ENCODE measurements around the gene CD207. TPM values are rescaled to one million over a fixed set of nuclear protein-coding genes. Genes with fewer than 3 reads are reported as not detected.

CD207 gene
- total RNA-seq, 6 experiments from 2014 or later: not detected

- Mint-ChIP-seq H3K4me1 (ENCODE audit: low read depth) (peaks cover 7% of the 10 kb centered on the region), H3K4me3 (no peak overlapping the region), H3K36me3 (ENCODE audit: low read depth) (no peaks in the 10 kb centered on the region), H3K9me3 (0 out of 2 replicates have a peak, but pooled peaks cover under 1% of the 10 kb centered on the region), H3K27ac (no peak overlapping the region), H3K27me3 (ENCODE audit: insufficient read depth) (peaks cover 9% of the 10 kb centered on the region)
- no peak for TF ChIP-seq CTCF (IDR thresholded peaks at IDR 0.05)
- no peak for DNase-seq
Observed at GRCh38 chr2:70851704-70852103, 16.1 kb upstream of the CD207 start.

DNA sequence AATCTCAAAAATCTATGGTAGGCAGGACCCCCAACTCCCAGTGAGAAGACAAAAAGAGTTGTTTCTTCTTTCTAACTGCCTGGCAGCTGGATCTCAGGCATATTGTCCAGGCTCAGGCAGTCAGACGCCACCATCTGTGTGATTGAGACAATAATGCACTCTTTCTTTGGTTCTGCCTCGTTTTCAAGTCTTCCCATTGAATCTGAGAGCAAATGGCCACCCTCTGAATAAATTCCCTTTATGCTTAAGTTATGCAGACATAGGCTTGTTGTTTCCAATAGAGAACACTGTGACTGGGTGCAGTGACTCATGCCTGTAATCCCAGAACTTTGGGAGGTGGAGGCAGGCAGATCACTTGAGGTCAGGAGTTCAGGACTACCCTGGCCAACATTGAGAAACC lies 15.3 kb upstream of the CD207 start:
- no peak overlapping the region for H3K4me3 Mint-ChIP-seq
- H3K27ac Mint-ChIP-seq: no peak overlapping the region
- H3K36me3 Mint-ChIP-seq (ENCODE audit: low read depth): no peaks in the 10 kb centered on the region
- TF ChIP-seq CTCF (IDR thresholded peaks at IDR 0.05): no peak
- H3K9me3 Mint-ChIP-seq: peaks cover 8% of the 10 kb centered on the region
- H3K27me3 Mint-ChIP-seq (ENCODE audit: insufficient read depth): peaks cover 15% of the 10 kb centered on the region
- peaks cover 7% of the 10 kb centered on the region for H3K4me1 Mint-ChIP-seq (ENCODE audit: low read depth)
- DNase-seq: no peak

DNA sequence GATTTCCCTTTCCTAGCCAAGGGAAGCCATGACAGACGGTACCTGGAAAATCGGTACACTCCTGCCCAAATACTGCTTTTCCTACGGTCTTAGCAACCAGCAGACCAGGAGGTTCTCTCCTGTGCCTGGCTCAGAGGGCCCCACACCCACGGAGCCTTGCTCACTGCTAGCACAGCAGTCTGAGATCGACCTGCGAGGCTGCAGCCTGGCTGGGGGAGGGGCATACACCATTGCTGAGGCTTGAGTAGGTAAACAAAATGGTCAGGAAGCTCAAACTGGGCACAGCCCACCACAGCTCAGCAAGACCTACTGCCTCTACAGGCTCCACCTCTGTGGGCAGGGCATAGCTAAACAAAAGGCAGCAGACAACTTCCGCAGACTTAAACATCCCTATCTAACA lies 6.8 kb upstream of the CD207 start:
- peaks cover 6% of the 10 kb centered on the region; the same call in 1 of the 2 replicates for H3K36me3 Mint-ChIP-seq (ENCODE audit: low read depth)
- no peak overlapping the region for H3K4me3 Mint-ChIP-seq
- peaks cover 44% of the 10 kb centered on the region for H3K27me3 Mint-ChIP-seq (ENCODE audit: insufficient read depth)
- no peak overlapping the region for H3K27ac Mint-ChIP-seq
- H3K4me1 Mint-ChIP-seq (ENCODE audit: low read depth): no peaks in the 10 kb centered on the region
- DNase-seq: no peak
- TF ChIP-seq CTCF (IDR thresholded peaks at IDR 0.05): no peak
- H3K9me3 Mint-ChIP-seq: peaks cover 8% of the 10 kb centered on the region

- no peaks in the 10 kb centered on the region for H3K9me3 Mint-ChIP-seq
- no peak for DNase-seq
- peaks cover 48% of the 10 kb centered on the region for H3K27me3 Mint-ChIP-seq (ENCODE audit: insufficient read depth)
- no peak overlapping the region for H3K27ac Mint-ChIP-seq
- TF ChIP-seq CTCF (IDR thresholded peaks at IDR 0.05): no peak
- H3K36me3 Mint-ChIP-seq (ENCODE audit: low read depth): peaks cover 1% of the 10 kb centered on the region; the same call in 1 of the 2 replicates
- H3K4me1 Mint-ChIP-seq (ENCODE audit: low read depth): no peaks in the 10 kb centered on the region
- H3K4me3 Mint-ChIP-seq: no peak overlapping the region
Observed at GRCh38 chr2:70837980-70838925, 2.6 kb upstream of the CD207 start.

DNA sequence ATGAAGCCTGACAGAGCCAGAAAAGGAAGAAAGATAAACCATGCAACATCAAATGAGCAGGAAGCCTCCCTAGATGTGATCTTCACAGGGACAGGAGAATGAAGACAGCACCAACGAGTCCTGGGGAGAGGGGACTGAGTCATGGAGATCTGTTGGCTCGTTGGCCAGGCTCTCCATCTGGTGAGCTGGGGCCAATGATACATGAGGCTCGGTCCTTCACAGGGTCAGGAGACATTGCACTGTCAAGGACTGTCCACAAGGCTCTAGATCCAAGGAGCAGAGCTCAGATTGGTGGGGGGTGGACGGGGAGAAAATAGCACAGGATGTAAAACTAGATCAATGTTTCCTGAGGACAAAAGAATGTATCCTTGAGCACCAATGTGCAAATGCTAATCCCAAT lies 735 bp downstream of the CD207 start:
- H3K27ac Mint-ChIP-seq: no peak overlapping the region
- H3K4me1 Mint-ChIP-seq (ENCODE audit: low read depth): peaks cover 4% of the 10 kb centered on the region
- no peaks in the 10 kb centered on the region for H3K9me3 Mint-ChIP-seq
- no peak for DNase-seq
- no peak overlapping the region for H3K4me3 Mint-ChIP-seq
- H3K36me3 Mint-ChIP-seq (ENCODE audit: low read depth): no peaks in the 10 kb centered on the region
- TF ChIP-seq CTCF (IDR thresholded peaks at IDR 0.05): no peak
- H3K27me3 Mint-ChIP-seq (ENCODE audit: insufficient read depth): peaks cover 56% of the 10 kb centered on the region

Measured in HFFc6 (cell line).